ENCODE data around the gene ADCY2. TPM values are rescaled to one million over a fixed set of nuclear protein-coding genes. Genes with fewer than 3 reads are reported as not detected.

Gene ADCY2
- total and polyA plus RNA-seq, 2 experiments from 2014 or later, result 23.8 to 74.9 TPM

GRCh38 chr5:7749626-7750025 is 353.7 kb downstream of the ADCY2 start:
- Histone ChIP-seq H4K20me1 (replicated peaks; ENCODE audit: insufficient read depth) (peaks cover 6% of the 10 kb centered on the region; the same call in 1 of the 2 replicates), H3K36me3 (ENCODE audit: insufficient read depth) (0 out of 2 replicates have a peak, but pooled peaks cover 9% of the 10 kb centered on the region), H3K9me2 (ENCODE audit: insufficient read depth) (no peaks in the 10 kb centered on the region), H3K4me2 (no peak overlapping the region), H3K27me3 (ENCODE audit: insufficient read depth) (no peaks in the 10 kb centered on the region), H3F3A (replicated peaks; ENCODE audit: low read depth) (0 out of 2 replicates have a peak, but pooled peaks cover 8% of the 10 kb centered on the region), H3K79me2 (replicated peaks; ENCODE audit: insufficient read depth) (no peaks in the 10 kb centered on the region), H3K27ac (ENCODE audit: low read depth) (no peak overlapping the region), H2AFZ (no peak overlapping the region), H3K4me1 (ENCODE audit: insufficient read depth) (no peaks in the 10 kb centered on the region), H3K4me3 (no peak overlapping the region)
- H3K27me3 Mint-ChIP-seq (ENCODE audit: insufficient read depth, low read depth, poor library complexity), result peaks cover 2% of the 10 kb centered on the region
- no peak for TF ChIP-seq ZNF331 (CRISPR knock-in tag; IDR thresholded peaks at IDR 0.05; ENCODE audit: low read depth)
- TF ChIP-seq ETS1 (IDR thresholded peaks at IDR 0.05), result no peak
- no peak overlapping the region for H3K27ac Mint-ChIP-seq
- no peak overlapping the region for H3K4me3 Mint-ChIP-seq
- peaks cover 13% of the 10 kb centered on the region; the same call in 2 of the 3 replicates for H3K4me1 Mint-ChIP-seq
- no peak for DNase-seq (ENCODE audit: low spot score)
- peaks cover 8% of the 10 kb centered on the region; the same call in 2 of the 3 replicates for H3K36me3 Mint-ChIP-seq (ENCODE audit: low read depth)
- H3K9me3 Mint-ChIP-seq, result no peaks in the 10 kb centered on the region
- no peak for ATAC-seq

GRCh38 chr5:7751874-7752273 is 355.9 kb downstream of the ADCY2 start:
- Mint-ChIP-seq H3K4me1 (peaks cover 22% of the 10 kb centered on the region), H3K9me3 (no peaks in the 10 kb centered on the region), H3K27me3 (ENCODE audit: insufficient read depth, low read depth, poor library complexity) (peaks cover 8% of the 10 kb centered on the region), H3K27ac (0 out of 2 replicates have a peak overlapping the region, but pooled peaks have one; percentile 6), H3K36me3 (ENCODE audit: low read depth) (peaks cover 22% of the 10 kb centered on the region; the same call in 2 of the 3 replicates), H3K4me3 (no peak overlapping the region)
- Histone ChIP-seq H3K4me2 (no peak overlapping the region), H3K79me2 (replicated peaks; ENCODE audit: insufficient read depth) (no peaks in the 10 kb centered on the region), H3K4me3 (no peak overlapping the region), H4K20me1 (replicated peaks; ENCODE audit: insufficient read depth) (no peaks in the 10 kb centered on the region; the same call in none of the 2 replicates), H2AFZ (no peak overlapping the region), H3F3A (replicated peaks; ENCODE audit: low read depth) (no peaks in the 10 kb centered on the region), H3K36me3 (ENCODE audit: insufficient read depth) (peaks cover 24% of the 10 kb centered on the region; the same call in 1 of the 2 replicates), H3K27me3 (ENCODE audit: insufficient read depth) (no peaks in the 10 kb centered on the region), H3K4me1 (ENCODE audit: insufficient read depth) (no peaks in the 10 kb centered on the region), H3K9me2 (ENCODE audit: insufficient read depth) (no peaks in the 10 kb centered on the region), H3K27ac (ENCODE audit: low read depth) (no peak overlapping the region)
- ATAC-seq (no peak), DNase-seq (ENCODE audit: low spot score) (no peak)
- TF ChIP-seq POLR2AphosphoS5 (IDR thresholded peaks at IDR 0.05; ENCODE audit: low read depth) (no peak), REST (IDR thresholded peaks at IDR 0.05; ENCODE audit: unreplicated experiment) (no peak), CREB1 (CRISPR knock-in tag; IDR thresholded peaks at IDR 0.05; ENCODE audit: low read depth) (no peak), ZNF331 (CRISPR knock-in tag; IDR thresholded peaks at IDR 0.05; ENCODE audit: low read depth) (no peak), EZH2phosphoT487 (IDR thresholded peaks at IDR 0.05; ENCODE audit: unreplicated experiment) (no peak), CTCF (conservative IDR thresholded peaks at IDR 0.05; ENCODE audit: low read depth in 2 of 2) (no peak), JUNB (IDR thresholded peaks at IDR 0.05; ENCODE audit: unreplicated experiment) (no peak), NANOG (IDR thresholded peaks at IDR 0.05; ENCODE audit: borderline replicate concordance) (no peak), ZNF114 (CRISPR knock-in tag; IDR thresholded peaks at IDR 0.05) (no peak)

Data from GM23338 (cell line).